ENCODE data around the gene TMEM59L. TPM values are rescaled to one million over a fixed set of nuclear protein-coding genes. Genes with fewer than 3 reads are reported as not detected.

TMEM59L gene
- total RNA-seq, 1 donor from 2014 or later = 9.4 TPM

- TF ChIP-seq, protein P1, sequence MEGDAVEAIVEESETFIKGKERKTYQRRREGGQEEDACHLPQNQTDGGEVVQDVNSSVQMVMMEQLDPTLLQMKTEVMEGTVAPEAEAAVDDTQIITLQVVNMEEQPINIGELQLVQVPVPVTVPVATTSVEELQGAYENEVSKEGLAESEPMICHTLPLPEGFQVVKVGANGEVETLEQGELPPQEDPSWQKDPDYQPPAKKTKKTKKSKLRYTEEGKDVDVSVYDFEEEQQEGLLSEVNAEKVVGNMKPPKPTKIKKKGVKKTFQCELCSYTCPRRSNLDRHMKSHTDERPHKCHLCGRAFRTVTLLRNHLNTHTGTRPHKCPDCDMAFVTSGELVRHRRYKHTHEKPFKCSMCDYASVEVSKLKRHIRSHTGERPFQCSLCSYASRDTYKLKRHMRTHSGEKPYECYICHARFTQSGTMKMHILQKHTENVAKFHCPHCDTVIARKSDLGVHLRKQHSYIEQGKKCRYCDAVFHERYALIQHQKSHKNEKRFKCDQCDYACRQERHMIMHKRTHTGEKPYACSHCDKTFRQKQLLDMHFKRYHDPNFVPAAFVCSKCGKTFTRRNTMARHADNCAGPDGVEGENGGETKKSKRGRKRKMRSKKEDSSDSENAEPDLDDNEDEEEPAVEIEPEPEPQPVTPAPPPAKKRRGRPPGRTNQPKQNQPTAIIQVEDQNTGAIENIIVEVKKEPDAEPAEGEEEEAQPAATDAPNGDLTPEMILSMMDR (conservative IDR thresholded peaks at IDR 0.05) = no peak
- no peak for DNase-seq (ENCODE audit: extremely low spot score, unreplicated experiment)
- H3K27ac Mint-ChIP-seq = peak within 1 kb of the TSS; percentile 75
- H3K9me3 Mint-ChIP-seq = no peaks in the 10 kb centered on the region
- H3K4me1 Mint-ChIP-seq (ENCODE audit: unreplicated experiment) = peaks cover 28% of the 10 kb centered on the region
- peak within 1 kb of the TSS; percentile 80 for H3K4me3 Mint-ChIP-seq
- peaks cover 6% of the 10 kb centered on the region for H3K36me3 Mint-ChIP-seq
- H3K27me3 Mint-ChIP-seq = peaks cover 78% of the 10 kb centered on the region
Observed at GRCh38 chr19:18606281-18607225, 6.1 kb upstream of the TMEM59L start, which contains the start of gene CRLF1. TSS of gene CRLF1 (minus strand) at chr19:18606799. CDS start at chr19:18606656, 143 bp downstream.

GRCh38 chr19:18607226-18608101 is 5.2 kb upstream of the TMEM59L start:
- Mint-ChIP-seq H3K4me1 (ENCODE audit: unreplicated experiment) (peaks cover 28% of the 10 kb centered on the region), H3K27me3 (peaks cover 78% of the 10 kb centered on the region), H3K36me3 (peaks cover 6% of the 10 kb centered on the region), H3K27ac (no peak overlapping the region), H3K4me3 (peak overlapping the region; percentile 45), H3K9me3 (no peaks in the 10 kb centered on the region)
- TF ChIP-seq, protein P1 (conservative IDR thresholded peaks at IDR 0.05) = no peak
- DNase-seq (ENCODE audit: extremely low spot score, unreplicated experiment) = no peak

DNA sequence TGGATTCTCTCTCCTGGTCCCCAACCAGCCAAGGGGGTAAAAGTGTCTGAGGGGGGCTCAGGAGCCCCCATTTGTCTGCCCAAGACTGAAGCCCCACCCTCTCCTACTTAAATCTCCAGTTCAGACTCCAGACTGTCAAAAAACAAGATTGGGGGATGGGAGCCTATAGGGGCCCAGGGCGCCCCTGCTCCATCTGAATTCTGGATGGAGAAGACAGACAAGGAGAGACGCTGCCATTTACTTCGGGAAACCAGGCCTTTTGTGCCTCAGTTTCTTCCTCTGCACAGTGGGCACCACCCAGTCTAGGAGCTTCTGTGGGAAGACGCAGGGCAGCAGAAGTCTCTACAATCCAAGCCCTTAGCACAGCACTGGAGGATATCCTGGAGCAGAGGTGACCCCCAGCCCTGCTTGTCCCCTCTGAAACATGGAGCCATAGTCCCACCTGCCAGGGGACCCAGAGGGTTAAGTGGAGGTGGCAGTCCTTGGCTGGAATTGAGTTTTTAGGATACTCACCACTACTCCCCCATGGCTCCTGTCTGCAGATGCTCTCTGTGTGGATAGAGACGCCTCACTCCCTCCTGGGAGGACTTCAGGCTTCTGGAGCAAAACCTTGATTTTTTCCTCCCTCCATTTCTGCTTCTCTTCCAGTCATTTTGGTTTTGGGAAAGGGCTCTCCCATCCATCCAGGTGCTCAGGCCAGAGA is 4.4 kb upstream of the TMEM59L start:
- Mint-ChIP-seq H3K4me3 (peak overlapping the region; percentile 77), H3K4me1 (ENCODE audit: unreplicated experiment) (peaks cover 23% of the 10 kb centered on the region), H3K36me3 (peaks cover 3% of the 10 kb centered on the region)

DNA sequence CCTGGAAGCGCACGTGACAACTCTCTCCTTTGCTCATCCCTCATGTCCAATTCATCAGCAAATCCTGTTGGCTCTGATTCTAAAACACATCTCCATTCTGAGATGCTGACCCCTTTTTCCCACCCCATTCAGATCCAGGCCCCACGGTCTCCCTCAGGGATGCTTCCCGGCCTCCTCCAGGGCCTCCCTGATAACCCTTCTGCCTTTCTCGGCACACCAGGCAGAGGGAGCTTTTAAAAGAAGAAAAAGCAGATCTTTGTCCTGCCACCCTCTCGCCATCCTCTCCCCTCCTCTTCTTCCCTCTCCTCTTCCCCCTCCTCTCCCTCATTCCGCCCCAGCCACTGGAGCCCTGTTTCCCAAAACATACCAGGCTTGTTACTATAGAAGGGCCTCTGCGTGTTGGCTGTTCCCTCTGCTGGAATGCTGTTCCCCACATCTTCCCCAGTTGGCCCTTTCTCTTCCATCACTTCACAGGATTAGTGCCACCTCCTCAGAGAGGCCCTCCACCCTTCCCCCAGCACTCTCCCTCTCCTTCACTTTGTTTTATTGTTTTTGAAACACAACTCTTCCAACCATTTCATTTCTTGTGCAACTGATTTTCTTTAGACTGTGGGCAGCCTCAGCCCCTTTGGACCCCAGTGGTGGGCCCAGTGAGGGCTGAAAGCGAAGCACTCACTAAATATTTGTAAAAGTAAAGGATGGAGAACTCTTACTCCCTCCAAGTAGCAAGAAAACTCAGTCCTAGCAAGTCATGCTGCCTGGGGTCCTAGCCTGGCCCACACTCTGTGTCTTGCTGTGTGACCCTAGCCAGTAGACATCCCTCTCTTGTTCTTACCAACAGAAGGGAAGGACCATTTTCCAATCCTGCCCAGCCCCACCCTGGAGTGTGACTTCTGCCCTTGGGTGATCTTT is 3.6 kb upstream of the TMEM59L start:
- Mint-ChIP-seq H3K4me3 (peak overlapping the region; percentile 77), H3K9me3 (no peaks in the 10 kb centered on the region), H3K4me1 (ENCODE audit: unreplicated experiment) (peaks cover 21% of the 10 kb centered on the region), H3K36me3 (peaks cover 3% of the 10 kb centered on the region), H3K27me3 (peaks cover 80% of the 10 kb centered on the region), H3K27ac (peak overlapping the region; percentile 42)
- TF ChIP-seq, protein P1 (conservative IDR thresholded peaks at IDR 0.05) = no peak
- DNase-seq (ENCODE audit: extremely low spot score, unreplicated experiment) = no peak

More for the DNA sequence above, 4.4 kb upstream of the TMEM59L start:
- H3K9me3 Mint-ChIP-seq = no peaks in the 10 kb centered on the region
- TF ChIP-seq, protein P1 (conservative IDR thresholded peaks at IDR 0.05) = no peak
- peaks cover 74% of the 10 kb centered on the region for H3K27me3 Mint-ChIP-seq
- DNase-seq (ENCODE audit: extremely low spot score, unreplicated experiment) = no peak
- H3K27ac Mint-ChIP-seq = no peak overlapping the region
